GM19467 (cell line): ENCODE measurements around the gene ZNF536.

ENCODE experiments used
- ATAC-seq: cut with Tn5 transposase; IDR thresholded peaks from one replicate; pipeline ENCODE4 v1.9.1; 2021; ENCODE audit warnings: mild to moderate bottlenecking, moderate library complexity; ENCODE audit not compliant: unreplicated experiment

Gene ZNF536

GRCh38 chr19:30519607-30520205, 147.5 kb downstream of the ZNF536 start:
- ATAC-seq, result no peak

GRCh38 chr19:30520735-30521479, 148.7 kb downstream of the ZNF536 start:
- no peak for ATAC-seq

- ATAC-seq, result no peak
Measured at GRCh38 chr19:30521937-30522336, 149.8 kb downstream of the ZNF536 start.

- no peak for ATAC-seq
Measured at GRCh38 chr19:30522341-30522740, 150.2 kb downstream of the ZNF536 start.

- no peak for ATAC-seq
Measured at GRCh38 chr19:30523791-30524190, 151.6 kb downstream of the ZNF536 start.

GRCh38 chr19:30525383-30525782, 153.2 kb downstream of the ZNF536 start:
- no peak for ATAC-seq

GRCh38 chr19:30528919-30529318, 156.7 kb downstream of the ZNF536 start:
- ATAC-seq, result no peak

GRCh38 chr19:30529876-30530275, 157.7 kb downstream of the ZNF536 start:
- ATAC-seq, result no peak

GRCh38 chr19:30530751-30531150, 158.6 kb downstream of the ZNF536 start:
- ATAC-seq, result no peak

- ATAC-seq, result no peak
Measured at GRCh38 chr19:30535011-30535410, 162.8 kb downstream of the ZNF536 start.

- ATAC-seq, result no peak
Measured at GRCh38 chr19:30536975-30537374, 164.8 kb downstream of the ZNF536 start.

- no peak for ATAC-seq
Measured at GRCh38 chr19:30539315-30539714, 167.1 kb downstream of the ZNF536 start.

GRCh38 chr19:30539981-30540380, 167.8 kb downstream of the ZNF536 start:
- no peak for ATAC-seq

- no peak for ATAC-seq
Measured at GRCh38 chr19:30540761-30541160, 168.6 kb downstream of the ZNF536 start.

GRCh38 chr19:30541575-30541974, 169.4 kb downstream of the ZNF536 start:
- ATAC-seq, result no peak

GRCh38 chr19:30543243-30543945, 171.2 kb downstream of the ZNF536 start:
- ATAC-seq, result no peak

- ATAC-seq, result no peak
Measured at GRCh38 chr19:30545752-30546151, 173.6 kb downstream of the ZNF536 start.

GRCh38 chr19:30546332-30546731, 174.1 kb downstream of the ZNF536 start:
- ATAC-seq, result no peak

GRCh38 chr19:30547246-30547645, 175.1 kb downstream of the ZNF536 start:
- no peak for ATAC-seq

GRCh38 chr19:30549151-30549550, 177.0 kb downstream of the ZNF536 start:
- ATAC-seq, result no peak

GRCh38 chr19:30551271-30551670, 179.1 kb downstream of the ZNF536 start:
- ATAC-seq, result no peak

GRCh38 chr19:30552593-30552992, 180.4 kb downstream of the ZNF536 start:
- ATAC-seq, result no peak
